Transverse colon (tissue), 4 donors: ENCODE results near the gene KRTAP17-1. TPM values are rescaled to one million over a fixed set of nuclear protein-coding genes. Genes with fewer than 3 reads are reported as not detected.
"Not testable (repeated sequence)": the region's sequence is repeated elsewhere in the genome, so short reads cannot be mapped to it uniquely, and the experiment has no call there.

Experiments
- DNase-seq: peaks from one replicate; pipeline ENCODE4 v3.0.0-alpha.2; 2019
- H3K27ac ChIP-seq, 4 donors: fragments of 200-600 bp; sonication (generic); 2 replicates each; pipeline ENCODE4 v1.5.1; 2016 to 2018; ENCODE audit warnings: inconsistent platforms in 4 of 4
- H3K27me3 ChIP-seq: fragments of 200-600 bp; sonication (generic); 2 replicates; pipeline ENCODE4 v1.5.1; 2017; ENCODE audit warnings: inconsistent platforms
- H3K36me3 ChIP-seq, 4 donors: fragments of 200-600 bp; sonication (generic); 2 replicates each; pipeline ENCODE4 v1.5.1; 2017 to 2019; ENCODE audit warnings: inconsistent platforms in 4 of 4
- H3K4me1 ChIP-seq, 4 donors: fragments of 200-600 bp; sonication (generic); 2 replicates each; pipeline ENCODE4 v1.5.1; 2017 to 2020; ENCODE audit warnings: inconsistent platforms in 4 of 4
- H3K4me3 ChIP-seq, 4 donors: fragments of 200-600 bp; sonication (generic); 1 replicate in 1 of 4; 2 replicates in 3 of 4; pipeline versions ENCODE4 v1.5.1 to v1.6.1; 2017 to 2019; ENCODE audit warnings: inconsistent platforms in 4 of 4
- H3K9me3 ChIP-seq, 2 donors: fragments of 200-600 bp; sonication (generic); 2 replicates each; pipeline ENCODE4 v1.5.1; 2017 to 2019; ENCODE audit warnings: inconsistent platforms in 2 of 2
- CTCF ChIP-seq, 5 experiments: fragments of 200-600 bp in 3 of 5; fragments of 450-650 bp in 2 of 5; sonication (generic) in 3 of 5; IDR thresholded peaks; 1 replicate in 2 of 5; 2 replicates in 3 of 5; pipeline ENCODE4 v1.5.1; 2016 to 2017; ENCODE audit warnings: antibody characterized with exemption in 5 of 5, inconsistent platforms in 3 of 5, mild to moderate bottlenecking in 2 of 5, moderate library complexity in 1 of 5
- EP300 ChIP-seq: sonication (generic); formaldehyde crosslinking; IDR thresholded peaks from one replicate; pipeline ENCODE4 v1.6.1; 2017; ENCODE audit warnings: antibody characterized with exemption, low read depth
- POLR2A ChIP-seq: fragments of 450-650 bp; IDR thresholded peaks from one replicate; pipeline ENCODE4 v1.6.1; 2016; ENCODE audit warnings: antibody characterized with exemption, mild to moderate bottlenecking, moderate library complexity
- POLR2AphosphoS5 ChIP-seq, 3 donors: sonication (generic); formaldehyde crosslinking; IDR thresholded peaks; one replicate each; pipeline ENCODE4 v1.6.1; 2016; ENCODE audit warnings: antibody characterized with exemption in 3 of 3
- WGBS, 2 donors: methylation state at CpG; one replicate each; pipeline ENCODE4 v1.1.5; 2018; ENCODE audit warnings: low coverage in 1 of 2; 5-methylcytosine and 5-hydroxymethylcytosine counted together
- in situ Hi-C, 4 donors: fragments of 200-750 bp; cut with MboI; loops; one replicate each; pipeline versions ENCODE4 v1.15.0 to v1.15.1; 2017; ENCODE audit warnings: low sequenced_read_pairs in 3 of 4, low pct_ligation_motif_present in 1 of 4, low pct_unique_long_range_greater_than_20kb in 1 of 4
- intact Hi-C: fragments of 100-400 bp; cut with DNase I; formaldehyde crosslinking; loops from one replicate; pipeline ENCODE4 v1.15.1; 2023; ENCODE audit warnings: low total_unique reads
- total RNA-seq, 4 donors: library from RNA; depleted of rRNA; stranded (reverse); fragments of >200 nt; gene quantifications; one replicate each; pipeline ENCODE4 v1.1.0, GENCODE V29; 2016

Gene KRTAP17-1
- total RNA-seq, 4 donors from 2014 or later, result not detected

GRCh38 chr17:41294016-41294415 lies 21.5 kb downstream of the KRTAP17-1 start:
- H3K4me3 ChIP-seq, result no peak overlapping the region
- WGBS, 2 donors, result 71 to 100% methylated on average over 1 of the region's 1 CpG
- no peak for DNase-seq

GRCh38 chr17:41287050-41287449 lies 28.5 kb downstream of the KRTAP17-1 start:
- H3K36me3 ChIP-seq, result no peaks in the 10 kb centered on the region
- no peak overlapping the region for H3K27ac ChIP-seq
- no peaks in the 10 kb centered on the region for H3K9me3 ChIP-seq
- H3K4me1 ChIP-seq, result no peaks in the 10 kb centered on the region
- peaks cover 14% of the 10 kb centered on the region for H3K27me3 ChIP-seq
- intact Hi-C loops, result no loop called here
- in situ Hi-C loops, result no loop called here
- whole genome bisulfite sequencing, 2 donors, result 56 to 62% methylated on average over 3 of the region's 3 CpGs
- no peak overlapping the region for H3K4me3 ChIP-seq
- no peak for DNase-seq
- TF ChIP-seq EP300 (no peak), POLR2AphosphoS5 (IDR thresholded peaks at IDR 0.05) (no peak), CTCF (IDR thresholded peaks at IDR 0.05) (no peak), POLR2A (no peak)

More at GRCh38 chr17:41294016-41294415, 21.5 kb downstream of the KRTAP17-1 start:
- TF ChIP-seq CTCF (IDR thresholded peaks at IDR 0.05) (no peak), POLR2AphosphoS5 (IDR thresholded peaks at IDR 0.05) (no peak), EP300 (no peak), POLR2A (no peak)
- intact Hi-C loops (no loop called here), in situ Hi-C loops (no loop called here)
- Histone ChIP-seq H3K36me3 (no peaks in the 10 kb centered on the region), H3K27ac (no peak overlapping the region), H3K4me1 (no peaks in the 10 kb centered on the region), H3K27me3 (peaks cover 20% of the 10 kb centered on the region), H3K9me3 (no peaks in the 10 kb centered on the region)

- DNase-seq, result no peak
- H3K27ac ChIP-seq, result no peak overlapping the region
- peaks cover 5% of the 10 kb centered on the region for H3K27me3 ChIP-seq
- no peak overlapping the region for H3K4me3 ChIP-seq
- intact Hi-C loops, result no loop called here
- WGBS, 2 donors, result 51% methylated on average over 2 of the region's 2 CpGs
- no peaks in the 10 kb centered on the region for H3K4me1 ChIP-seq
- no peaks in the 10 kb centered on the region for H3K36me3 ChIP-seq
- no peaks in the 10 kb centered on the region for H3K9me3 ChIP-seq
- in situ Hi-C loops, result no loop called here
- TF ChIP-seq POLR2A, result no peak
Measured at GRCh38 chr17:41284546-41284945, 31.0 kb downstream of the KRTAP17-1 start.

GRCh38 chr17:41284043-41284442 lies 31.5 kb downstream of the KRTAP17-1 start:
- no peak overlapping the region for H3K27ac ChIP-seq
- WGBS, 2 donors, result 51 to 67% methylated on average over 2 to 3 of the region's 3 CpGs
- no peak overlapping the region for H3K4me3 ChIP-seq
- H3K36me3 ChIP-seq, result no peaks in the 10 kb centered on the region
- no peaks in the 10 kb centered on the region for H3K9me3 ChIP-seq
- H3K27me3 ChIP-seq, result peaks cover 5% of the 10 kb centered on the region
- in situ Hi-C loops (no loop called here), intact Hi-C loops (no loop called here)
- H3K4me1 ChIP-seq, result no peaks in the 10 kb centered on the region
- no peak for TF ChIP-seq POLR2A
- no peak for TF ChIP-seq EP300
- TF ChIP-seq CTCF (IDR thresholded peaks at IDR 0.05), result no peak
- TF ChIP-seq POLR2AphosphoS5 (IDR thresholded peaks at IDR 0.05), result no peak
- no peak for DNase-seq

- no peak overlapping the region for H3K27ac ChIP-seq
- no peaks in the 10 kb centered on the region for H3K9me3 ChIP-seq
- no peak for TF ChIP-seq EP300
- TF ChIP-seq POLR2A, result no peak
- no peak for TF ChIP-seq CTCF (IDR thresholded peaks at IDR 0.05)
- TF ChIP-seq POLR2AphosphoS5 (IDR thresholded peaks at IDR 0.05), result no peak
- no peak overlapping the region for H3K4me3 ChIP-seq
- in situ Hi-C loops, result no loop called here
- intact Hi-C loops, result no loop called here
- no peaks in the 10 kb centered on the region for H3K4me1 ChIP-seq
- no peak for DNase-seq
- WGBS, 2 donors, result 80 to 93% methylated on average over 2 to 3 of the region's 3 CpGs
- H3K27me3 ChIP-seq, result peaks cover 5% of the 10 kb centered on the region
- no peaks in the 10 kb centered on the region for H3K36me3 ChIP-seq
Measured at GRCh38 chr17:41278176-41278955, 37.1 kb downstream of the KRTAP17-1 start.

- H3K27me3 ChIP-seq, H3K4me3 ChIP-seq, H3K4me1 ChIP-seq, in situ Hi-C loops, H3K36me3 ChIP-seq, H3K27ac ChIP-seq, intact Hi-C loops, H3K9me3 ChIP-seq, DNase-seq: not testable (repeated sequence)
- WGBS, 2 donors, result no CpG with 5 or more reads among the region's 3 CpGs
Measured at GRCh38 chr17:41275648-41276190, 39.8 kb downstream of the KRTAP17-1 start, which contains the start of gene KRTAP9-7. TSS of gene KRTAP9-7 (plus strand) at chr17:41275698. CDS start at chr17:41275698, 0 bp downstream.
